T47D (cell line): ENCODE data around the gene SIVA1.
A peak's percentile ranks its signal among the peaks of the same experiment; 100 is the strongest.

Experiments used
- DNase-seq, 2 experiments: peaks; one replicate each; pipeline versions ENCODE4 v3.0.0 to v3.0.0-alpha.2; 2011 to 2012; ENCODE audit warnings: low read depth in 1 of 2, low spot score in 1 of 2
- JUND ChIP-seq: IDR thresholded peaks from 2 replicates; pipeline ENCODE4 v1.6.1; 2012; ENCODE audit warnings: low read depth
- in situ Hi-C: cut with HindIII; loops from 2 replicates; pipeline ENCODE4 v1.10.0; 2016; ENCODE audit warnings: low sequenced_read_pairs, low pct_unique_long_range_greater_than_20kb

SIVA1 gene, protein sequence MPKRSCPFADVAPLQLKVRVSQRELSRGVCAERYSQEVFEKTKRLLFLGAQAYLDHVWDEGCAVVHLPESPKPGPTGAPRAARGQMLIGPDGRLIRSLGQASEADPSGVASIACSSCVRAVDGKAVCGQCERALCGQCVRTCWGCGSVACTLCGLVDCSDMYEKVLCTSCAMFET

GRCh38 chr14:104752735-104753527 lies at the start of gene SIVA1:
TSS of gene SIVA1 (plus strand) at chr14:104753147. CDS start at chr14:104753202, 55 bp downstream.
- TF ChIP-seq JUND = no peak
- peak; percentile 99 to 100 for DNase-seq
- in situ Hi-C loops = no loop called here

- no peak for TF ChIP-seq JUND
- no peak for DNase-seq
- in situ Hi-C loops = no loop called here
Observed at GRCh38 chr14:104703269-104703668, 49.7 kb upstream of the SIVA1 start.

- TF ChIP-seq JUND = no peak
- in situ Hi-C loops = no loop called here
- no peak for DNase-seq
Observed at GRCh38 chr14:104704252-104704651, 48.7 kb upstream of the SIVA1 start.

DNA sequence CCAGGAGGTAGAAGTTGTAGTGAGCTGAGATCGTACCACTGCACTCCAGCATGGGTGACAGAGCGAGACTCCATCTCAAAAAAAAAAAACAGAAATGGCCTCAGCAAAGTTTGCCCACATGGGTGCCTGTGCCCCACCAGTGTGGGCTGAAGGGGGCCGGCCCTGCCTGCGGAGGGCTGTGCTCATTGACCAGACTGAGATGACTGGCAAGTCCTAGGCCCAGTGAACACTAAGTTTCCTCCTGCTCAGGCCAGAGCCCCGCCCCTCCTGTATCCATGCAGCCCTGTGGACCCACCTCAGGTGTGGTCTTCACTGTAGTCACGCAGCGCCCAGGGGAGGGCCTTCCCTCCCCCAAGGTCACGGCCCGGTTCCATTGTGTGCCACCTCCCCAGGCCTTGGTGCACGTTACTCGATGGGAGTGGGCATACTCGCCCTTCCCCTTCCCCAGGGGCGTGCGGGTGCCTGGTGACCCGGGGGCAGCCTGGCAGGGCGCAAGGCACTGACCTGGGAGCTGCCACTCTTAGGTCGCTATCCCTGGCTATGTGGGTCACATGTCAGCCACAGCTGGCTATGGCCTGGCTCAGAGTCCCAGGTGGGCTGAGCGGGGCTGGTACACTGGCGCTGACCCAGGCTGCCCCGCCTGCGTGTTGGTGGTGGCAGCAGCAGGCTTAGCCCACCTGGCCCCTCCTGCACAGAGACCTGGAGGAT lies 47.5 kb upstream of the SIVA1 start:
- DNase-seq = peak in 1 of 2 experiments; percentile 53
- TF ChIP-seq JUND = no peak
- in situ Hi-C loops = no loop called here

DNA sequence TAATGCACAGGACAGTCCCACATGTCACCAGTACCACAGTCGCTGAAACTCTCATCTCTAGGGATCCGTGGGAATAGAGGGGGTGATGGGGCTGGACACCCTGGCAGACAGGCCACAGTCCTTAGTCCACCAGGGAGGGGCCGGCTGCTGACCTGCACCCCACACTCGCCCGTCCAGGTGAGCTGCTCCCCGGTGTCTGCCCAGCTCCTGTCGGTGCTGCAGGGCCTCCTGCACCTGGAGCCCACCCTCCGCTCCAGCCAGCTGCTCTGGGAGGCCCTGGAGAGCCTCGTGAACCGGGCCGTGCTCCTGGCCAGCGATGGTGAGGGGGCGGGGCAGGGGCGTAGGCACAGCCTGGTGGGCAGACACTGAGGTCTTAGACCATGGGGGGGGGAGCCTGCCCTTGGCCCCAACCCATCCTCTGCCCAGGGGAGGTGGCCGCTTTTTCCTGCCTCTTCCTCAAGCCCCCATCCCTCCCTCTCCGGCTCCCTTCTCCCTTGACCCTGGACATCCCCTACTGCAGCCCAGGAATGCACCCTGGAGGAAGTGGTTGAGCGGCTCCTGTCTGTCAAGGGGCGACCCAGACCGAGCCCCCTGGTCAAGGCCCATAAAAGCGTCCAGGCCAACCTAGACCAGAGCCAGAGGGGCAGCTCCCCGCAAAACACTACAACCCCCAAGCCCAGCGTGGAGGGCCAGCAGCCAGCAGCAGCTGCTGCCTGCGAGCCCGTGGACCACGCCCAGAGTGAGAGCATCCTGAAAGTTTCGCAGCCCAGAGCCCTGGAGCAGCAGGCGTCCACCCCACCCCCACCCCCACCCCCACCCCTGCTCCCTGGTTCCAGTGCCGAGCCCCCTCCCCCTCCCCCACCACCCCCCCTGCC lies 46.0 kb upstream of the SIVA1 start:
- in situ Hi-C loops = no loop called here
- no peak for DNase-seq
- no peak for TF ChIP-seq JUND

GRCh38 chr14:104707608-104708595 lies 45.0 kb upstream of the SIVA1 start:
- in situ Hi-C loops = no loop called here
- DNase-seq = no peak
- TF ChIP-seq JUND = no peak

GRCh38 chr14:104708606-104709268 lies 44.2 kb upstream of the SIVA1 start:
- DNase-seq = peak; percentile 74 to 98
- no peak for TF ChIP-seq JUND
- in situ Hi-C loops = no loop called here

GRCh38 chr14:104709387-104710039 lies 43.4 kb upstream of the SIVA1 start:
- in situ Hi-C loops = no loop called here
- DNase-seq = no peak
- no peak for TF ChIP-seq JUND

- in situ Hi-C loops = no loop called here
- TF ChIP-seq JUND = no peak
- DNase-seq = no peak
Observed at GRCh38 chr14:104710071-104710735, 42.7 kb upstream of the SIVA1 start.

DNA sequence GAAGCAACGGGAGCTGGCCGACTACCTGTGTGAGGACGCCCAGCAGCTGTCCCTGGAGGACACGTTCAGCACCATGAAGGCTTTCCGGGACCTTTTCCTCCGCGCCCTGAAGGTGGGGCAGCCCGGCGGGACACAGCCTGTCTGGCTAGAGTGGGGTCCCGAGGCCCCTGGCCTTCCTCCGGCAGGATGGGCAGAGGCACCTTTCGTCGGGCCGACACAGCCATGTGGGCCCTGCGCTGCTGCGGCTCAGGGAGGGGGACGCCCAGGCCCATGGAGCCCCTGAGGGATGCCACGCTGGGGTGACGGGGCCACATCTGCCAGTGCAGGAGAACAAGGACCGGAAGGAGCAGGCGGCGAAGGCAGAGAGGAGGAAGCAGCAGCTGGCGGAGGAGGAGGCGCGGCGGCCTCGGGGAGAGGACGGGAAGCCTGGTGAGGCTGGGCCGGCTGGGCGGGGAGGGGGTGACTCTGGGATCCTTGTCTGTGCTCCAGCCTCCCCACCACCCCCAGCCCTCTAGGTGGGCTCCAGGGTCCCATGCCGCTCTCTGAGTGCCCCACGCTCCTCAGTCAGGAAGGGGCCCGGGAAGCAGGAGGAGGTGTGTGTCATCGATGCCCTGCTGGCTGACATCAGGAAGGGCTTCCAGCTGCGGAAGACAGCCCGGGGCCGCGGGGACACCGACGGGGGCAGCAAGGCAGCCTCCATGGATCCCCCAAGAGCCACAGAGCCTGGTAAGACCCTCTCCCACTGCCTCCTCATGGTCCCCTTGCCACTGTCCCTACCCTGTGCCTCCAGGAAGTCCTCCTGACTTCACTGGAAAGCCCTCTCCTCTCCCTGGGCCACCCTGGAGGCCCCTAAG lies 39.8 kb upstream of the SIVA1 start:
- TF ChIP-seq JUND = no peak
- in situ Hi-C loops = no loop called here
- no peak for DNase-seq
